Measurements from ENCODE around the gene COMMD7.
"Not testable (repeated sequence)": the region's sequence is repeated elsewhere in the genome, so short reads cannot be mapped to it uniquely, and the experiment has no call there.

The COMMD7 gene

DNA sequence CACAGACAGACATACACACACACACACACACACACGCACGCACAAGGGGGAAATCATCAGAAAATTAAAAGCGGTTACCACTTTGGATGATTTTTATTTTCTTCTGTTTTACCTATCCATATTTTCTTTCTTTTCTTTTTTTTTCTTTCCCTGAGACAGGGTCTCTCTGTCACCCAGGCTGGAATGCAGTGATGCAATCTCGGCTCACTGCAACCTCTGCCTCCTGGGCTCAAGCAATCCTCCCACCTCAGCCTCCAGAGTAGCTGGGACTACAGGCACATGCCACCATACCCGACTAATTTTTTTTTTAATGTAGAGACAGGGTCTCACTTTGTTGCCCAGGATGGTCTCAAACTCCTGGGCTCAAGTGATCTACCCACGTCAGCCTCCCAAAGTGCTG, 14.8 kb downstream of the COMMD7 start:
- not testable (repeated sequence) for DNase-seq

DNA sequence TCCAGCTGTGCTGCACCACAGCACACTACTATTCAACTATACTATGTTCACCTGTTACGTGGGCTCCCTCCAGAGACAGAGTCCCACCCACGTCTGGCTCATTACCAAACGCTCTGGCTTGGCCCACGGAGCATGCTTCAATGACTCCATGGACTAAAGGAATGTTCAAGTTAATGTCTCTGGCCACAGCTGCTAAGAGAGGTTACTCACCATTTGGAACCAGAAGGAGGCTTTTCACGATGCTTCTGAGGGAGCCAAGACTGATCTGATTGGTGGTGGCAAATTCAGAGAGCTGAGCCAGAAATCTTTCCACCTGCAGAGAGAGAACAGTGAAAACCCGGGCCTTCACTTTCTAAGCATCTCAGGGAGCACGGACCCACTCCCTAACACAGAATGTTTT, 15.6 kb downstream of the COMMD7 start:
- DNase-seq = no peak

GRCh38 chr20:32718749-32719348, 24.4 kb downstream of the COMMD7 start:
- DNase-seq = no peak

GRCh38 chr20:32711346-32711745, 31.9 kb downstream of the COMMD7 start:
- no peak for DNase-seq

- DNase-seq = no peak
Measured at GRCh38 chr20:32709632-32710121, 33.6 kb downstream of the COMMD7 start.

DNA sequence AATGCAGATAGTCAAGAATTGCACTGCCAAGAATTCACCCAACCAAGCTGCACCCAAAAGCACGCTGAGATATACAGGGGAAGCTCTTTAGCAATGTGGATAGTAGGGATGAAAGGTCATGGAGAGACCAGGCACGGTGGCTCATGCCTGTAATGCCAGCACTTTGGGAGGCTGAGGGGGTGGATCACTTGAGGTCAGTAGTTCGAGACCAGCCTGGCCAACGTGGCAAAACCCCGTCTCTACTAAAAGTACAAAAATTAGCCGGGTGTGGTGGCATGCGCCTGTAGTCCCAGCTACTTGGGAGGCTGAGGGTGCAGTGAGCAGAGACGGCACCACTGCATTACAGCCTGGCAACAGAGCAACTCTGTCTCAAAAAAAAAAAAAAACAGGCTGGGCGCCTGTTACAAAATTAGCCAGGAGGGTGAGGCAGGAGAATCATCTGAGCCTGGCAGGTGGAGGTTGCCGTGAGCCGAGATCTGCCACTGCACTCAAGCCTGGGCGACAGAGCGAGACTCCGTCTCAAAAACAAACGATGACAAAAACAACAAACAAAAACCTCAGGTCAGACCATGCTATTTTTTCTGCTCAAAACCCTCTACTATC, 34.1 kb downstream of the COMMD7 start:
- DNase-seq = not testable (repeated sequence)

- DNase-seq = no peak
Measured at GRCh38 chr20:32707691-32708581, 35.3 kb downstream of the COMMD7 start.

DNA sequence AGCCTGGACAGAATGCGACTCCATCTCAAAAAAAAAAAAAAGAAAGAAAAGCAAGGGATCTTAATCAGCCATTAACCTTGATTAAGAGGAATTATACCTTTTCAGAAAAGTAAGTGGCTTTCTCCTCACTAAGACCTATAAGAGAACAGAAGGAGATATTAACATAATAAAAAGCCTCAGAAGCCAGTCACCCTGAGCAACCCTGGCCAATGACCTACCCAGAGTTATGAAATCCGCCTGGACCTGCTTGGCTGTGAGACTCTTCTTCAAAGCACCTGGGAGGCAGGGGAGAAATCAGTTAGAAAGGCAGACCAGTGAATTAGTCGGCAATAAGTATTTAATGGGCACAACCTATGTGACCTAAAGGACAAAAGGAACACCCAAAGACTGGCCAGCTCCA, 36.8 kb downstream of the COMMD7 start:
- DNase-seq = no peak

DNA sequence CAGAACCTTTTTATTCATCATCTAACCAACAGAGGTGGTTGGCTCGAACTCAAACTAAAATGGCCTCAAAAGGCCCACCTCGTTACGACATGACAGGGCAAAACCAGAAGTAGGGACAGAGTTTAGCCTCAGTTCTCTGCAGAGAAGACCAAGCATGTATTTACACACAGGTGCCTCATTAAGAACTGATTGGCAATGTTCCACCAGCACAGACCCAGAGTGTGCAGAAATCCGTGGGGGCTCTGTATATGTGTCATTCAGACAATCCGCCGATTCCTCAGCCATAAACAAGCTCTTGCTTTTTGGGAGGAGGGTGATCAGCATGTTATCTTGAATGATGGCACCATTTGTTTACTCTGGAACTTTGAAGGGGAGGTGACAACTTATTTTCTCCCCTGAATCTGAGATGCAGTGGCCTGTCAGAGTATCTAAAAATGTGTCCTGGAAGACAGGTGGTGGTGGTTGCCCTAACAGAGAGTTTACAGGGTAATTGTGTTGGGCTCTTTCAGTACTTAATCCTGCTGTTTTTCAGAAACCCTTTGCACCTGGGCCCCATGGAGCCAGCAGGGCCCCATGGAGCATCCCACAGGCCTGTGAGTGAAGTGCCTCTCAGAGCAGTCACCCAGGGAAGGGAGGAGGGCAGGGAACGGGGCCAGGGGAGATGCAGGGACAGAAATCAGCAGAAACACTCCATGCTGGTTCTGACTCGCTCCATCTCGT, 40.4 kb downstream of the COMMD7 start:
- no peak for DNase-seq

DNA sequence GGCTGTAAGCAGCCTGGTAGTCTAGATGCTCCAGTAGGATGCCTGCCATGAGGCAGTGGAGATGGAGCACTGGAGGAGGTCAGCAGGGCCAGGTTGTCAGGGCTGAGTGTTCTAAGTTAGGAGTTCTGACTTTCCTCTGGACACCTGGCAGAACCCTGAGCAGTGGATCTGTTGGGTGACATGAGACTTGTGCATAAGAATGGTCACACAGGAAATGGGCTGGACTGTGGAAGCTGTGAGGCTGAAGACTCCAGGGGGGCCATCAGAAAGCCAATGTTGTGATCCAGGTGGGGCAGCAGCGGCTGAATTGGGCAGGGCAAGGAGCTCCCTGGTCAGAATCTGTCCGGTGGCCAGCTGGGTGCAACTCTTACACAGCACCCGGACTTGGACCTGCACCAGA, 45.7 kb downstream of the COMMD7 start:
- DNase-seq = no peak

- no peak for DNase-seq
Measured at GRCh38 chr20:32695089-32695488, 48.2 kb downstream of the COMMD7 start.

GRCh38 chr20:32688966-32689365, 54.3 kb downstream of the COMMD7 start:
- DNase-seq = not testable (repeated sequence)

- DNase-seq = no peak
Measured at GRCh38 chr20:32687180-32687532, 56.1 kb downstream of the COMMD7 start.

DNA sequence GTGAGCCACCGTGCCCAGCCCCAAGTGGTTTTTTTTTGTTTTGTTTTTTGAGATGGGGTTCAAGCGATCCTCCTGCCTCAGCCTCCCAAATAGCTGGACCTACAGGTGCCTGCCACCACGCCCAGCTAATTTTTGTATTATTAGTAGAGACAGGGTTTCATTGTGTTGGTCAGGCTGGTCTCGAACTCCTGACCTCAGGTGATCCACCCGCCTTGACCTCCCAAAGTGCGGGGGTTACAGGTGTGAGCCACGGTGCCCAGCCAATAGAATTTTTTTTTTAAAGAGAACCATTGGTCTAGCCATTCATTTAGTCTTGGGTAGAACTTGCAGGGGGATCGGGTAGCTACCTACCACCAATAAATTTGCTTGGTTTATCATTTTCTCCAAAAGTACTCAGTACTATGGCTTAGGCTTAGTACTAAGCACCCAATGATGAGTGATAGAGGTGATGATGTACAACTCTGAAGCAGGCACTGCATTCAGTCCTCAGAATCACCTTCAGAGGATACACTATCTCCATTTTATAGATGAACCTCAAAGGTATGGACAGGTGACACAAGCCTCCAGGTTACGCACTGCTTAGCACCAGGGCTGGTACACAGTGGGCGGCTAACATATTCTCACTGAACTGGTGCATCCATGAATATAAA, 56.6 kb downstream of the COMMD7 start:
- DNase-seq = no peak

DNA sequence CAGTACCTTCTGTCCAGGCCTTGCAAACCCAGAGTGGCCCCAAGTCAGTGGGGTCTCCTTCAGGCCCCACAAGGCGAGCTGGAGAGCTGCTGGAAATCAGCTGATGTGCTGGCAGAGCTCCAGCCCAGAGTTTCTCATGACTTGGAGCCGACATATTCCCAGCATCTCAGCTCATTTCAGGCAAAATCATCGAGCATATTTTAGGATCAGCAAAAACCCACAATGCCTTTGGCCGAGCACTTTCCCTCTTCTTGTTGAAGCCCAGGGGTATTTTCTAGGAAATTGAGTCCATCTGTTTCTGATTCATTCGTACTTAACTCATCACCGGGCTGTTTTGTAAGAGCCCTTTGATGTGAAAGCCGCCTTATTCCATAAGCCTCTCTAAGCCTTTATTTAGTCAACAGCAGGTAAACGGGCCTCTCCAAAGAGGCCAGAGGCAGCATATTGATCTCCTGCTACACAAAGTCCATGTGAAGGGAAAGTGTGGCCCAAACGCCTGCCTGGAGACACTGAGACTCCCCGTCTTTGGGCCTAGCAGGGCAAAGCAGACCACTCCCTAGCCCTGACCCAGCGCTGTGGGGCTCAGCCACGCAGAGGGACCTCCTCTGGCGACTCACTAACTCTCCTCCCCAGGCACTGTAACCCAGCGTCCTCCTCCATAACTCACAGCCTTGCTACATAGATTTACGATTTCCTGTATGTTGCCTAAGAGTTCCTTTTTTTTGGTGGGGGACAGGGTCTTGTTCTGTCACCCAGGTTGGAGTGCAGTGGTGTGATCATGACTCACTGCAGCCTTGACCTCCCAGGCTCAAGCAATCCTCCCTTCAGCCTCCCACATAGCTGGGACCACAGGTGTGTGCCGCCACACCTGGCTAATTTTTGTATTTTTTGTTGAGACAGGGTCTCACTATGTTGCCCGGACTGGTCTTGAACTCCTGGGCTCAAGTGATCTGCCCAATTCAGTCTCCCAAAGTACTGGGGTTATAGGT, 57.4 kb downstream of the COMMD7 start:
- peak; percentile 65 to 79 (median 74) for DNase-seq

DNA sequence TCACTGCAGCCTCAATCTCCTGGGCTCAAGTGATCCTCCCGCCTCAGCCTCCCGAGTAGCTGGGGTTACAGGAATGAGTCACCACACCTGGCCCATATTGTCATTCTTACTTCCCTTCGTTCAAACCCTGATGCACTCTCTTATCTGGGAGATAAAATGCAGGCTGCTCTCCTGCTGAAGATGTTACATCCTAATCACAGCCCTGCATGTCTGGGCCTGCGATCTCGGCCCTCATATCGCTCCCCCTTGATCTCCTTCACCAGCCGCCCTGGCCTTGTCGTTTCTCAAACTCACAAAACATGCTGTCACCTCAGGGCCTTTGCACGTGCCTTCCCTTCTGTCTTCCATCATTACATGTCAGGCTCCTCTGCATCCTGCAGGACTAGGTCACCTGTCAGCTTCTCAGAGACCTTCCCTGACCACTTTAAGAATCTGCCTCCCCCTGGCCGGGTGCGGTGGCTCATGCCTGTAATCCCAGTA, 60.7 kb downstream of the COMMD7 start:
- DNase-seq = no peak

DNA sequence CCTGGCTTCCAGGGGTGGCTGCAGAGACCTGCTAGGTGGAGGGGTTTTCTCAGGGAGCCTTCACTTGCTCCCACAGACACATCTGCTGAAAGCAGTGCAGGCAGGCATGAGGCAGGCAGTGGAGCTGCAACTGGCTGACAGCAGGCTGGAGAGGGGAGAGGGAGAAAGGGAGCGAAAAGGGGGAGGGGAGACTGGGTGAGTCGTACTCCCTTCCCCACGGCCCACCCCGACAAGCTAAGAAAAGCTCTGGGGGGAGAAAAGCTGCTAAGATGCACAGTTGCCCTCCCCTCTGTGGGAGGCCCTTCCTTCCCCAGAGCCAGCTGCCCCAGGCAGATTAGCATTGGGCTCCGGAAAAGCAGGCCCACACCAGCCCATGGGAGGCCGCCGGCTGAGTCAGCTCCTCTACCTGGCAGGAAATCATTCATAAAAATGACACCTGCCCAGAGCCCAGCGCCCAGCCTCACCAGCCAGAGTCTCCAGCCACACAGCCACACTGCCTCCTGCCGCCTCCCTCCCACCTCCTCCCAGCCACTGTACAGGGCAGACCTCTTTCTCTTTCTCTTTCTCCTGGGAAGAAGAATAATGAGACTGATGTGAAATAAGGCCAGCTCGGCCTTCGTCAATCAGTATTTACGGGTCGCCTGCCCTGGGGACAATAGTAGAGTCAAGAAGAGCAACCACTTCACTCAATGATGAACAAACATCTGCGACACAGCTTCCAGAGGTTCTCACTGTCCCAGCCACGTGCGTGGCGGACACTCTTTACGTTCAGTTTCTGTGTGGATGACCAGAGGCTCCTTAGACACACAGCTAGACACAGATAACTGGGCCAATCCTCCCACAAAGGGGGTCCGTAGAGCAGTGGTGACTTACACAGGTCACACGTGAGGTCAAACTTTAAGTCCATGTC, 61.8 kb downstream of the COMMD7 start:
- peak; percentile 22 to 52 (median 35) for DNase-seq

DNA sequence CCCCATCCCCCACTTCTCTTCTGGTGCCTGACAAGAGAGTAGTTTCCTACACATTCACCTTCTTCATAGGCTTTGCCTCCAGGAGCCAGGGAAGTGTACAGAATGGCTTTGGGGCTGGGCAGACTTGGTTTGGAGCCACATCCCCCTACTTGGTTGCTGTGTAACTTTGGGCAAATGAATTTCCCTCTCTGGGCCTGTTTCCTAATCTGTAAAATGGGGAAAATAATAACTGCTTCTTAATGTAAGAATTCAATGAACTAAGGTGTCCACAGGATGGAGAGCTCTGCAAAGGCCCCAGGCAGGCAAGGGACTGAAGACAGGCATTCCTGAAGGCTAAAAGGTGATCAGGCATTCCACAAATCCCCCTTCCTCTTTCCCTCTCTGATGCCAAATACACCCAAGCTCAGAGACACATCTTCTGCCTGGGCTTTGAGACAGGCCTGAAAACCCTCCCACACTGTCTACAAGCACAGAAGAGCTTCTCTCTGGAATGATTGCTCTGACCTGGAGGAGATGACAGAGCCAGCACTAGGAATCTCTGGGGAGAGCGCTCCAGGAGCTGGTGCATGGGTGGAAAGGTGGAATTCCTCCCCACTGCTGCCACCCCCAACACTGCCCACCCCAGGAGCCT, 62.6 kb downstream of the COMMD7 start:
- no peak for DNase-seq

- no peak for DNase-seq
Measured at GRCh38 chr20:32678948-32679347, 64.3 kb downstream of the COMMD7 start.
